ENCODE measurements around the gene BBS4.
A peak's percentile ranks its signal among the peaks of the same experiment; 100 is the strongest.

BBS4 gene

GRCh38 chr15:72758182-72758581 is 72.2 kb downstream of the BBS4 start:
- no peaks in the 10 kb centered on the region for H3K27me3 Mint-ChIP-seq (ENCODE audit: low read depth)
- H3K27ac Mint-ChIP-seq = no peak overlapping the region
- no peak overlapping the region for H3K4me3 Mint-ChIP-seq
- no peak for DNase-seq (ENCODE audit: low spot score)
- H3K36me3 Mint-ChIP-seq (ENCODE audit: low read depth) = peaks cover 68% of the 10 kb centered on the region
- peaks cover under 1% of the 10 kb centered on the region for H3K4me1 Mint-ChIP-seq (ENCODE audit: low read depth)
- H3K9me3 Mint-ChIP-seq = no peaks in the 10 kb centered on the region

- Mint-ChIP-seq H3K4me1 (ENCODE audit: low read depth) (peaks cover 6% of the 10 kb centered on the region), H3K27ac (no peak overlapping the region), H3K9me3 (no peaks in the 10 kb centered on the region), H3K27me3 (ENCODE audit: low read depth) (no peaks in the 10 kb centered on the region), H3K4me3 (no peak overlapping the region), H3K36me3 (ENCODE audit: low read depth) (peaks cover 58% of the 10 kb centered on the region)
- DNase-seq (ENCODE audit: low spot score) = no peak
Observed at GRCh38 chr15:72760590-72761260, 74.7 kb downstream of the BBS4 start.

GRCh38 chr15:72764656-72765055 is 78.6 kb downstream of the BBS4 start:
- DNase-seq (ENCODE audit: low spot score) = no peak
- Mint-ChIP-seq H3K4me1 (ENCODE audit: low read depth) (peaks cover 6% of the 10 kb centered on the region), H3K27me3 (ENCODE audit: low read depth) (no peaks in the 10 kb centered on the region), H3K27ac (no peak overlapping the region), H3K36me3 (ENCODE audit: low read depth) (peaks cover 66% of the 10 kb centered on the region), H3K9me3 (peaks cover 27% of the 10 kb centered on the region), H3K4me3 (no peak overlapping the region)

- Mint-ChIP-seq H3K36me3 (ENCODE audit: low read depth) (peaks cover 68% of the 10 kb centered on the region), H3K27me3 (ENCODE audit: low read depth) (no peaks in the 10 kb centered on the region), H3K4me1 (ENCODE audit: low read depth) (peaks cover 6% of the 10 kb centered on the region), H3K4me3 (no peak overlapping the region), H3K27ac (no peak overlapping the region), H3K9me3 (peaks cover 27% of the 10 kb centered on the region)
- no peak for DNase-seq (ENCODE audit: low spot score)
Observed at GRCh38 chr15:72766025-72766424, 80.0 kb downstream of the BBS4 start.

GRCh38 chr15:72766780-72767179 is 80.8 kb downstream of the BBS4 start:
- Mint-ChIP-seq H3K9me3 (peaks cover 27% of the 10 kb centered on the region), H3K27me3 (ENCODE audit: low read depth) (no peaks in the 10 kb centered on the region), H3K4me3 (no peak overlapping the region), H3K36me3 (ENCODE audit: low read depth) (peaks cover 72% of the 10 kb centered on the region), H3K4me1 (ENCODE audit: low read depth) (peaks cover 6% of the 10 kb centered on the region), H3K27ac (no peak overlapping the region)
- no peak for DNase-seq (ENCODE audit: low spot score)

GRCh38 chr15:72770673-72771328 is 84.8 kb downstream of the BBS4 start:
- Mint-ChIP-seq H3K4me3 (no peak overlapping the region), H3K9me3 (peaks cover 27% of the 10 kb centered on the region), H3K27me3 (ENCODE audit: low read depth) (no peaks in the 10 kb centered on the region), H3K27ac (no peak overlapping the region), H3K36me3 (ENCODE audit: low read depth) (peaks cover 71% of the 10 kb centered on the region), H3K4me1 (ENCODE audit: low read depth) (peaks cover 15% of the 10 kb centered on the region)
- DNase-seq (ENCODE audit: low spot score) = no peak

GRCh38 chr15:72771329-72771725 is 85.3 kb downstream of the BBS4 start:
- no peaks in the 10 kb centered on the region for H3K27me3 Mint-ChIP-seq (ENCODE audit: low read depth)
- H3K4me3 Mint-ChIP-seq = no peak overlapping the region
- H3K4me1 Mint-ChIP-seq (ENCODE audit: low read depth) = peaks cover 16% of the 10 kb centered on the region
- no peak overlapping the region for H3K27ac Mint-ChIP-seq
- peaks cover 27% of the 10 kb centered on the region for H3K9me3 Mint-ChIP-seq
- H3K36me3 Mint-ChIP-seq (ENCODE audit: low read depth) = peaks cover 67% of the 10 kb centered on the region
- no peak for DNase-seq (ENCODE audit: low spot score)

GRCh38 chr15:72774696-72775383 is 88.8 kb downstream of the BBS4 start:
- no peak for DNase-seq (ENCODE audit: low spot score)
- Mint-ChIP-seq H3K4me3 (no peak overlapping the region), H3K36me3 (ENCODE audit: low read depth) (peaks cover 50% of the 10 kb centered on the region), H3K9me3 (no peaks in the 10 kb centered on the region), H3K27me3 (ENCODE audit: low read depth) (no peaks in the 10 kb centered on the region), H3K27ac (peak overlapping the region; percentile 54), H3K4me1 (ENCODE audit: low read depth) (peaks cover 27% of the 10 kb centered on the region)

- Mint-ChIP-seq H3K36me3 (ENCODE audit: low read depth) (peaks cover 48% of the 10 kb centered on the region), H3K27ac (no peak overlapping the region), H3K4me1 (ENCODE audit: low read depth) (peaks cover 42% of the 10 kb centered on the region), H3K4me3 (no peak overlapping the region), H3K27me3 (ENCODE audit: low read depth) (no peaks in the 10 kb centered on the region), H3K9me3 (no peaks in the 10 kb centered on the region)
- no peak for DNase-seq (ENCODE audit: low spot score)
Observed at GRCh38 chr15:72778796-72779195, 92.8 kb downstream of the BBS4 start.

- H3K36me3 Mint-ChIP-seq (ENCODE audit: low read depth) = peaks cover 40% of the 10 kb centered on the region
- no peaks in the 10 kb centered on the region for H3K27me3 Mint-ChIP-seq (ENCODE audit: low read depth)
- no peaks in the 10 kb centered on the region for H3K9me3 Mint-ChIP-seq
- H3K27ac Mint-ChIP-seq = peak overlapping the region; percentile 14
- peaks cover 50% of the 10 kb centered on the region for H3K4me1 Mint-ChIP-seq (ENCODE audit: low read depth)
- no peak for DNase-seq (ENCODE audit: low spot score)
- H3K4me3 Mint-ChIP-seq = peak overlapping the region; percentile 69
Observed at GRCh38 chr15:72781631-72782030, 95.6 kb downstream of the BBS4 start.

- peaks cover 56% of the 10 kb centered on the region for H3K4me1 Mint-ChIP-seq (ENCODE audit: low read depth)
- DNase-seq (ENCODE audit: low spot score) = no peak
Observed at GRCh38 chr15:72782274-72783003, 96.4 kb downstream of the BBS4 start.

GRCh38 chr15:72783004-72783639 is 97.1 kb downstream of the BBS4 start:
- H3K36me3 Mint-ChIP-seq (ENCODE audit: low read depth) = peaks cover 35% of the 10 kb centered on the region
- DNase-seq (ENCODE audit: low spot score) = no peak
- H3K4me3 Mint-ChIP-seq = peak overlapping the region; percentile 94
- no peaks in the 10 kb centered on the region for H3K9me3 Mint-ChIP-seq
- no peaks in the 10 kb centered on the region for H3K27me3 Mint-ChIP-seq (ENCODE audit: low read depth)
- peaks cover 60% of the 10 kb centered on the region for H3K4me1 Mint-ChIP-seq (ENCODE audit: low read depth)
- peak overlapping the region; percentile 98 for H3K27ac Mint-ChIP-seq

More at GRCh38 chr15:72782274-72783003, 96.4 kb downstream of the BBS4 start:
- Mint-ChIP-seq H3K4me3 (peak overlapping the region; percentile 94), H3K27me3 (ENCODE audit: low read depth) (no peaks in the 10 kb centered on the region), H3K9me3 (no peaks in the 10 kb centered on the region), H3K27ac (peak overlapping the region; percentile 98), H3K36me3 (ENCODE audit: low read depth) (peaks cover 40% of the 10 kb centered on the region)

GRCh38 chr15:72783640-72784455 is 97.8 kb downstream of the BBS4 start, which contains the start of gene ADPGK:
Gene ADPGK (minus strand): TSS chr15:72783758. CDS start chr15:72783691, 67 bp downstream.
- Mint-ChIP-seq H3K4me1 (ENCODE audit: low read depth) (peaks cover 62% of the 10 kb centered on the region), H3K36me3 (ENCODE audit: low read depth) (peaks cover 28% of the 10 kb centered on the region), H3K9me3 (no peaks in the 10 kb centered on the region), H3K27ac (peak within 1 kb of the TSS; percentile 98), H3K27me3 (ENCODE audit: low read depth) (no peaks in the 10 kb centered on the region), H3K4me3 (peak within 1 kb of the TSS; percentile 94)
- peak; percentile 96 for DNase-seq (ENCODE audit: low spot score)

Data from T-helper 2 cell treated with Interferon-gamma antibody and Interleukin-4, amounts not matched to agents 5 μg/mL and 100 μg/mL, for 36 hours (primary cell).